MCF 10A (cell line): ENCODE measurements around the gene RELN. TPM values are rescaled to one million over a fixed set of nuclear protein-coding genes. Genes with fewer than 3 reads are reported as not detected.
"Not testable (repeated sequence)": the region's sequence is repeated elsewhere in the genome, so short reads cannot be mapped to it uniquely, and the experiment has no call there.

Experiments
- BruUV-seq: library from RNA; stranded (reverse); fragments of 400-500 nt; replicated peaks from 2 replicates; lab custom pipeline; 2021; lab: Mats Ljungman, UMichigan
- CTCF ChIA-PET: fragments of 300-600 bp; sonication (Branson Sonifier 250); formaldehyde crosslinking; extraction: SDS; loops from one replicate; lab custom pipeline; 2021; ENCODE audit warnings: antibody characterized with exemption, inconsistent platforms; lab: Yijun Ruan, JAX
- POLR2A ChIA-PET: fragments of 300-600, 350-650 bp; sonication (Branson Sonifier 250); formaldehyde crosslinking; extraction: SDS; loops from one replicate; lab custom pipeline; 2020; ENCODE audit warnings: antibody characterized with exemption, inconsistent platforms; lab: Yijun Ruan, JAX
- DNase-seq: peaks from one replicate; pipeline ENCODE4 v3.0.0-alpha.2; 2018; ENCODE audit not compliant: unreplicated experiment
- H3K27ac Mint-ChIP-seq: one replicate; pipeline ENCODE4 v1.8.0; 2022; ENCODE audit warnings: mild to moderate bottlenecking, low read depth, mixed read lengths; ENCODE audit not compliant: unreplicated experiment
- H3K27me3 Mint-ChIP-seq: one replicate; pipeline ENCODE4 v1.8.0; 2022; ENCODE audit warnings: mixed read lengths; ENCODE audit not compliant: insufficient read depth, unreplicated experiment
- H3K36me3 Mint-ChIP-seq: one replicate; pipeline ENCODE4 v1.8.0; 2022; ENCODE audit warnings: mild to moderate bottlenecking, moderate library complexity, mixed read lengths; ENCODE audit not compliant: insufficient read depth, unreplicated experiment
- H3K4me1 Mint-ChIP-seq: one replicate; pipeline ENCODE4 v1.8.0; 2022; ENCODE audit warnings: mixed read lengths; ENCODE audit not compliant: insufficient read depth, unreplicated experiment
- H3K4me3 Mint-ChIP-seq: one replicate; pipeline ENCODE4 v1.8.0; 2022; ENCODE audit warnings: mild to moderate bottlenecking, moderate library complexity, mixed read lengths; ENCODE audit not compliant: unreplicated experiment
- H3K9me3 Mint-ChIP-seq: one replicate; pipeline ENCODE4 v1.8.0; 2022; ENCODE audit warnings: mixed read lengths; ENCODE audit not compliant: unreplicated experiment
- CTCF ChIP-seq: fragments of 200-600 bp; IDR thresholded peaks from one replicate; pipeline ENCODE4 v1.8.0; 2022; ENCODE audit warnings: antibody characterized with exemption, mild to moderate bottlenecking; ENCODE audit not compliant: unreplicated experiment
- intact Hi-C: fragments of 100-400 bp; cut with micrococcal nuclease; formaldehyde crosslinking; loops from 2 replicates; pipeline ENCODE4 v1.14.1; 2022
- total RNA-seq: library from RNA; stranded (reverse); gene quantifications from 2 replicates; pipeline ENCODE4 v1.2.3, GENCODE V29; 2022

The RELN gene
- total RNA-seq, 1 experiment from 2014 or later = not detected

DNA sequence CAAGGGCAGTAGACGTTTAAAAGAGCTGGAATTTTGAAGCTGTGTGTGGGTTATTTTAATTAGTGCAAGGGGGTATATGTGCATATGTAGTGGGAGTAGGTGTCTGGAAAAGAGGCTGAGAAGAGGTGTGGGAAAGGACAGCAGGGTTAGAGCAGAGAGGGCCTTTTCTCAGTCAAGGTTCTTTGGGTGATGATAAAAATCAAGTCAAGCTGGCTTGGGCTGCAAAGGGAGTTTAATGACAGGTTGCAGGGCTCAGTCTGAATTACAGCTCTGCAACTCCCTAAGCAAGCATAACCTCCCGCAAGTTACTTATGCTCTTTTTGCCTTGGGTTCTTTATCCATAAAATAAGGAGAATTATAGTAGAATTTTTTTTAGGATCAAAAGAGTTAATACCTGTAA lies 83.5 kb downstream of the RELN start:
- Mint-ChIP-seq H3K9me3 (no peaks in the 10 kb centered on the region), H3K27ac (no peak overlapping the region), H3K27me3 (peaks cover 39% of the 10 kb centered on the region), H3K36me3 (no peaks in the 10 kb centered on the region), H3K4me1 (no peaks in the 10 kb centered on the region), H3K4me3 (no peak overlapping the region)
- intact Hi-C loops = no loop called here
- no TSS peak for BruUV-seq
- CTCF ChIA-PET = interaction anchor here (0.6 kb wide), 1 partner anchor 242 kb away, joined by 3 read pairs; no protein-coding TSS in a partner anchor
- TF ChIP-seq CTCF = no peak
- DNase-seq = no peak
- POLR2A ChIA-PET = no interaction called here

- Mint-ChIP-seq H3K27ac (no peak overlapping the region), H3K36me3 (no peaks in the 10 kb centered on the region), H3K4me3 (no peak overlapping the region), H3K4me1 (no peaks in the 10 kb centered on the region), H3K27me3 (peaks cover 39% of the 10 kb centered on the region), H3K9me3 (no peaks in the 10 kb centered on the region)
- POLR2A ChIA-PET = no interaction called here
- CTCF ChIA-PET = no interaction called here
- BruUV-seq = no TSS peak
- intact Hi-C loops = no loop called here
- DNase-seq = no peak
- TF ChIP-seq CTCF = no peak
These were observed 86.5 kb downstream of the RELN start for GRCh38 chr7:103902917-103903316.

DNA sequence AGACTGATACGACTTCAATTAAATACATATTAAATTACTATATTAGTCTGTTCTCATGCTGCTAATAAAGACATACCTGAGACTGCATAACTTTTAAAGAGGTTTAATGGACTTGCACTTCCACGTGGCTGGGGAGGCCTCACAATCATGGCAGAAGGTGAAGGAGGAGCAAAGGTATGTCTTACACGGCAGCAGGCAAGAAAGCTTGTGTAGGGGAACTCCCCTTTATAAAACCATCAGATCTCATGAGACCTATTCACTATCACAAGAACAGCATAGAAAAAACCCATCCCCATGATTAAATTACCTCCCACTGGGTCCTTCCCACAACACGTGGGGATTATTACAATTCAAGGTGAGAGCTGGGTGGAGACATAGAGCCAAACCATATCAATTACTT lies 92.6 kb downstream of the RELN start:
- H3K4me3 Mint-ChIP-seq, H3K9me3 Mint-ChIP-seq, H3K36me3 Mint-ChIP-seq, CTCF ChIA-PET, BruUV-seq, H3K4me1 Mint-ChIP-seq, intact Hi-C loops, H3K27ac Mint-ChIP-seq, DNase-seq, POLR2A ChIA-PET: not testable (repeated sequence)
- peaks cover 14% of the 10 kb centered on the region for H3K27me3 Mint-ChIP-seq

DNA sequence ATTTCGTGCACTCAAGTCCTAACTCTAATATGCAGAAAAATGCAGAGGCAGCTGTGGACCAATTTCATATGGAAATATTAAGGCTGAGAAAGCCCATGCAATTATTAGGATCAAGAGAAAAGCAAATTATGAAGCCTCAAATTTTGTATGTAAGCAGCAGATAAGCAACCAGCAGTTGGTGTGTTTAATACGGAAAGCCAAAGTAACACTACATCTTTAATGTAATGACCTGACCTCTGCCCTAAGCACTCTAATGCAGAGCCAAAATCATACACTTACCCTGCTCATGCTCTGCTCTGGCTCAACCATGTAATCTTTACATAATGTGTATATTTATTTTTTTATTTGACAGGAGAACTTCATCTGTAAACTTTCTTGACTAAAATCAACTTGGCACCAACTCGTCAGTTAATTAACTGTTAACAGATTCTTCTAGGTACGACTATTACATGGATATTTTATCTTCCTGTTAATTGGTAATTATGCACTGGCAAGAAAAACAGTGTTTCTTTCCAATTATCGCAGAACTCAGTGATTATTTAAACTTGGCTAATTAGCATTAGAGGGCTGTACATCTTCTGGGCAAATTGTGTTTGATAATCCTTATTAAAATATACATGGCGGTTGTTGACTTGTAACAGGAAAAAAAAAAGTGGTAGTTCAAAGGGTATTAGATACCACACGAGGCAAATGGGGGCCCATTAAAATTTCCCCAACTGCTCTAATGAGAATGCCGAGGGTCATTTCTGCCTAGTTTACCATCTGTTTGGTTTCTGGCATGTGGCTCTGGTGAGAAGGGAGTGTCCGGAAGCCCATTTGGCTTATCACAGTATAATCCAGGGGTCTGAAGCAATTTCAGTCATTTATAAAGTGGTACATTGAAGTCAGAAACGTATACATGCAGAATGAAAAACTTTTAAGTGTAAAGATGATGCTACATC lies 94.5 kb downstream of the RELN start:
- no peaks in the 10 kb centered on the region for H3K36me3 Mint-ChIP-seq
- H3K4me1 Mint-ChIP-seq = no peaks in the 10 kb centered on the region
- intact Hi-C loops = no loop called here
- ChIA-PET POLR2A (no interaction called here), CTCF (no interaction called here)
- H3K4me3 Mint-ChIP-seq = no peak overlapping the region
- H3K27me3 Mint-ChIP-seq = peaks cover 24% of the 10 kb centered on the region
- no TSS peak for BruUV-seq
- no peak for DNase-seq
- TF ChIP-seq CTCF = no peak
- no peaks in the 10 kb centered on the region for H3K9me3 Mint-ChIP-seq
- H3K27ac Mint-ChIP-seq = no peak overlapping the region
